ENCODE data around the gene HEPACAM2. TPM values are rescaled to one million over a fixed set of nuclear protein-coding genes. Genes with fewer than 3 reads are reported as not detected.
A peak's percentile ranks its signal among the peaks of the same experiment; 100 is the strongest.

Gene HEPACAM2
- total and polyA plus RNA-seq, 2 donors (not counting 3 experiments of a cell fraction or from before 2014, with no cell fraction given): not detected

DNA sequence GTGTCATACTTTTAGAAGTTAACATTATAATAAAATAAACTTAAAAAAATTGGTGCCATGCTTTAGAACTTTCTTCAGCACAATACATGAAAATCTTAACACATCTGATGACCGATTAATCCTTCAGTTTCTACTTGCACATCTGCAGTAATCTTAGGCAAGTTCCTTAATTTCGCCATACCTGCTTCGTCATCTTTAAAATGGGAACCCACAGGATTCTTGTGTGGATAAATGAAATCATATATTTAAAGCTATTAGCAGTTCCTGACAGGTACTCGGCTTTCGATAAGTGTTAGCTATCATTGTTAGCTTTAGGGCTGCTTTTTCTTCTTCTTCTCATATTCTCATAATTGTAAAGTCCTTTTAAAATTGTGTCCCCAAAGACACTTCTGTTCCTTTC is 5.0 kb upstream of the HEPACAM2 start:
- H3K27me3 ChIP-seq (ENCODE audit: control insufficient read depth in 2 of 2, insufficient read depth in 2 of 2, low read length in 2 of 2): peaks cover 5 to 11% of the 10 kb centered on the region in 2 experiments
- H3K4me3 ChIP-seq (replicated peaks in 1 of 3; ENCODE audit: insufficient read depth in 1 of 3, low read depth in 1 of 3, low read length in 3 of 3): peak overlapping the region; percentile 82 to 91 (median 90)
- H3K9me3 ChIP-seq (replicated peaks; ENCODE audit: control insufficient read depth, insufficient read depth, low read length): no peaks in the 10 kb centered on the region
- peaks cover 14% of the 10 kb centered on the region for H3K4me1 ChIP-seq (ENCODE audit: control insufficient read depth, extremely low read depth, insufficient read depth, low read length)
- no peak for TF ChIP-seq JUN (IDR thresholded peaks at IDR 0.05; ENCODE audit: borderline replicate concordance, insufficient read depth, insufficient read length, low read depth)
- DNase-seq (ENCODE audit: low read depth, low spot score) (no peak), FAIRE-seq (no peak)
- dilution Hi-C loops (cut with MboI; ENCODE audit: extremely low pct_ligation_motif_present, low sequenced_read_pairs): no loop called here
- H2AFZ ChIP-seq (ENCODE audit: low read depth, low read length): peak overlapping the region; percentile 99
- H3K36me3 ChIP-seq (ENCODE audit: control insufficient read depth in 2 of 2, extremely low read depth in 1 of 2, insufficient read depth in 2 of 2, low read length in 2 of 2): no peaks in the 10 kb centered on the region
- no peak overlapping the region for H3K9ac ChIP-seq (replicated peaks; ENCODE audit: extremely low read depth, insufficient read depth, low read length)
- no peaks in the 10 kb centered on the region for H4K20me1 ChIP-seq (replicated peaks; ENCODE audit: control insufficient read depth, extremely low read depth, insufficient read depth, low read length)
- no peaks in the 10 kb centered on the region for H3K9me1 ChIP-seq (replicated peaks; ENCODE audit: control insufficient read depth, extremely low read depth, insufficient read depth, low read length)
- H3K27ac ChIP-seq (ENCODE audit: insufficient read depth, low read depth, low read length): no peak overlapping the region
- H3K79me2 ChIP-seq (ENCODE audit: control insufficient read depth, insufficient read depth, low read length): peaks cover 17% of the 10 kb centered on the region
- ChIA-PET CTCF (interaction anchor here (1.9 to 2.8 kb wide), 3 partner anchors 13 to 320 kb away, joined by 9 to 15 read pairs (median 10); no protein-coding TSS in a partner anchor), POLR2A (no interaction called here)
- intact Hi-C loops (cut with micrococcal nuclease): no loop called here
- no TSS peak for BruUV-seq (replicated peaks)
- peak overlapping the region; percentile 90 for H3K4me2 ChIP-seq (ENCODE audit: insufficient read depth, low read length)

DNA sequence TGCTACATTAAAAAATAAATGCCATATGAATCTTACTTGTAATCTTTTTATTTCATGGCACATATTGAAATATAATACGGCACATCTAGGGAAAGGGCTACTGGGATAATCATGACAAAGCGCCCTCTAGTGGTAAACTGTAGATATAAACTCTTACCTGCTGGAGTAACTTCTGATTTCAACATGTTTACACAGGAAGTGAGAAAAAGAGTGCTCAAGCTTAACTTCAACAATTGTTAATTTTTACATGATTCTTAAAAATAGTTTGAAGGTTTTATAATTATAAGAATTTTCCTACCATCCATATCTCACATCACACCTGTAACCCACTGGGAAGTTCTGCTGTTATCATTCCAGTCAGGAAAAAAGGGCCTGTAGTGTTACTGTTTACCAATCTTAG is 2.0 kb upstream of the HEPACAM2 start:
- no peak for TF ChIP-seq MYC (IDR thresholded peaks at IDR 0.05; ENCODE audit: low read depth, low read length)
- TF ChIP-seq, protein P1, sequence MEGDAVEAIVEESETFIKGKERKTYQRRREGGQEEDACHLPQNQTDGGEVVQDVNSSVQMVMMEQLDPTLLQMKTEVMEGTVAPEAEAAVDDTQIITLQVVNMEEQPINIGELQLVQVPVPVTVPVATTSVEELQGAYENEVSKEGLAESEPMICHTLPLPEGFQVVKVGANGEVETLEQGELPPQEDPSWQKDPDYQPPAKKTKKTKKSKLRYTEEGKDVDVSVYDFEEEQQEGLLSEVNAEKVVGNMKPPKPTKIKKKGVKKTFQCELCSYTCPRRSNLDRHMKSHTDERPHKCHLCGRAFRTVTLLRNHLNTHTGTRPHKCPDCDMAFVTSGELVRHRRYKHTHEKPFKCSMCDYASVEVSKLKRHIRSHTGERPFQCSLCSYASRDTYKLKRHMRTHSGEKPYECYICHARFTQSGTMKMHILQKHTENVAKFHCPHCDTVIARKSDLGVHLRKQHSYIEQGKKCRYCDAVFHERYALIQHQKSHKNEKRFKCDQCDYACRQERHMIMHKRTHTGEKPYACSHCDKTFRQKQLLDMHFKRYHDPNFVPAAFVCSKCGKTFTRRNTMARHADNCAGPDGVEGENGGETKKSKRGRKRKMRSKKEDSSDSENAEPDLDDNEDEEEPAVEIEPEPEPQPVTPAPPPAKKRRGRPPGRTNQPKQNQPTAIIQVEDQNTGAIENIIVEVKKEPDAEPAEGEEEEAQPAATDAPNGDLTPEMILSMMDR (IDR thresholded peaks at IDR 0.05; ENCODE audit: extremely low read depth in 1 of 2, insufficient read depth in 1 of 2, low read depth in 1 of 2, low read length in 2 of 2): peak; percentile 50 to 52
- DNase-seq (ENCODE audit: low read depth, low spot score) (peak; percentile 67), FAIRE-seq (peak; percentile 81)
- BruUV-seq (replicated peaks): no TSS peak
- Histone ChIP-seq H2AFZ (ENCODE audit: low read depth, low read length) (no peak overlapping the region), H3K9me1 (replicated peaks; ENCODE audit: control insufficient read depth, extremely low read depth, insufficient read depth, low read length) (no peaks in the 10 kb centered on the region), H3K4me2 (ENCODE audit: insufficient read depth, low read length) (no peak overlapping the region), H3K36me3 (ENCODE audit: control insufficient read depth in 2 of 2, extremely low read depth in 1 of 2, insufficient read depth in 2 of 2, low read length in 2 of 2) (no peaks in the 10 kb centered on the region), H3K9ac (replicated peaks; ENCODE audit: extremely low read depth, insufficient read depth, low read length) (no peak overlapping the region), H3K79me2 (ENCODE audit: control insufficient read depth, insufficient read depth, low read length) (peaks cover 7% of the 10 kb centered on the region), H3K9me3 (replicated peaks; ENCODE audit: control insufficient read depth, insufficient read depth, low read length) (no peaks in the 10 kb centered on the region), H3K27me3 (ENCODE audit: control insufficient read depth in 2 of 2, insufficient read depth in 2 of 2, low read length in 2 of 2) (peaks cover 11 to 22% of the 10 kb centered on the region in 2 experiments), H3K27ac (ENCODE audit: insufficient read depth, low read depth, low read length) (no peak overlapping the region), H3K4me3 (replicated peaks in 1 of 3; ENCODE audit: insufficient read depth in 1 of 3, low read depth in 1 of 3, low read length in 3 of 3) (no peak overlapping the region), H3K4me1 (ENCODE audit: control insufficient read depth, extremely low read depth, insufficient read depth, low read length) (peaks cover 13% of the 10 kb centered on the region), H4K20me1 (replicated peaks; ENCODE audit: control insufficient read depth, extremely low read depth, insufficient read depth, low read length) (no peaks in the 10 kb centered on the region)
- ChIA-PET POLR2A (no interaction called here), CTCF (interaction anchor here (0.8 to 5.9 kb wide), 7 partner anchors 14 to 392 kb away, joined by 3 to 73 read pairs (median 4); partner anchors contain the start of gene CDK6)
- dilution Hi-C loops (cut with MboI; ENCODE audit: extremely low pct_ligation_motif_present, low sequenced_read_pairs): no loop called here
- intact Hi-C loops (cut with micrococcal nuclease): loop anchor here (1.0 to 10.0 kb wide), 6 partner anchors 82 to 606 kb away; no protein-coding TSS in a partner anchor

Data from endothelial cell of umbilical vein (primary cell).